ENCODE data around the gene MCF2L.
"Not testable (repeated sequence)": the region's sequence is repeated elsewhere in the genome, so short reads cannot be mapped to it uniquely, and the experiment has no call there.

The MCF2L gene

GRCh38 chr13:113074876-113075275 lies 105.9 kb downstream of the MCF2L start:
- DNase-seq: no peak

GRCh38 chr13:113075711-113076110 lies 106.7 kb downstream of the MCF2L start:
- DNase-seq: no peak

GRCh38 chr13:113076681-113077401 lies 107.8 kb downstream of the MCF2L start:
- DNase-seq: no peak

- no peak for DNase-seq
These were observed 108.5 kb downstream of the MCF2L start for GRCh38 chr13:113077566-113077952.

DNA sequence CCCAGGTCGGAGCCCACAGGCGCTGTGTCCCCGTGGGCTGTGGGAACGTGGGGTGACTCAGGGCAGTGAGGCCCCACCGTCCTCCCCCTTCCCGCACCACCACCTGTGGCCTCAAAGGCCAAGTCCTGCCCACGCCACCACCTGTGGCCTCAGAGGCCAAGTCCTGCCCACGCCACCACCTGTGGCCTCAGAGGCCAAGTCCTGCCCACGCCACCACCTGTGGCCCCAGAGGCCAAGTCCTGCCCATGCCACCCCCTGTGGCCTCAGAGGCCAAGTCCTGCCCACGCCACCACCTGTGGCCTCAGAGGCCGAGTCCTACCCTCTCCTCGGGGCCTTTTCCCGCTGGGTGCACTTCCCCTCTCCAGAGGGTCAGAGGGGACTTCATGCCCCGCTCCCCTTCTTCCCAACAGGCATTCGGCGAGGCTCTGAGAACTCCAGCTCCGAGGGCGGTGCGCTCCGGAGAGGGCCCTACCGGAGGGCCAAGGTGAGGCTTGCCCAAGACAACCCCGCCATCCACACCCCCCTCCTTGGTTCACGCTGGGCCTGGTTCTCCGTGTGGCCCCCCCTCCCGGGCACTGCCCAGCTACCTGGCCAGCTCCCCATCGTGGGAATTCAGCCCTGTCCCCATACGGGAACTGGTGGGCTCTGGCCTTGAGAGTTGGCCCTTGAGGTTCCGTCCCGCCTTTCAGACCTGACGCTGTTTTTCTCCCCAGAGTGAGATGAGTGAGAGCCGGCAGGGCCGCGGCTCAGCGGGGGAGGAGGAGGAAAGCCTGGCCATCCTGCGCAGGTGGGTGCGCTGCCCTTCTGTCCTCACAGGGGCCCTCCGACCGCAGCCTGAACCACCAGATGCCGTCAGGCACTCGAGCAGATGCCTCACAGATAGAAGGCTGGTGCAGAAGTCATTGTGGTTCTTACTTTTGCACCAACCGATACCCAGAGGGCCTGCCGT lies 109.2 kb downstream of the MCF2L start:
- DNase-seq: no peak

DNA sequence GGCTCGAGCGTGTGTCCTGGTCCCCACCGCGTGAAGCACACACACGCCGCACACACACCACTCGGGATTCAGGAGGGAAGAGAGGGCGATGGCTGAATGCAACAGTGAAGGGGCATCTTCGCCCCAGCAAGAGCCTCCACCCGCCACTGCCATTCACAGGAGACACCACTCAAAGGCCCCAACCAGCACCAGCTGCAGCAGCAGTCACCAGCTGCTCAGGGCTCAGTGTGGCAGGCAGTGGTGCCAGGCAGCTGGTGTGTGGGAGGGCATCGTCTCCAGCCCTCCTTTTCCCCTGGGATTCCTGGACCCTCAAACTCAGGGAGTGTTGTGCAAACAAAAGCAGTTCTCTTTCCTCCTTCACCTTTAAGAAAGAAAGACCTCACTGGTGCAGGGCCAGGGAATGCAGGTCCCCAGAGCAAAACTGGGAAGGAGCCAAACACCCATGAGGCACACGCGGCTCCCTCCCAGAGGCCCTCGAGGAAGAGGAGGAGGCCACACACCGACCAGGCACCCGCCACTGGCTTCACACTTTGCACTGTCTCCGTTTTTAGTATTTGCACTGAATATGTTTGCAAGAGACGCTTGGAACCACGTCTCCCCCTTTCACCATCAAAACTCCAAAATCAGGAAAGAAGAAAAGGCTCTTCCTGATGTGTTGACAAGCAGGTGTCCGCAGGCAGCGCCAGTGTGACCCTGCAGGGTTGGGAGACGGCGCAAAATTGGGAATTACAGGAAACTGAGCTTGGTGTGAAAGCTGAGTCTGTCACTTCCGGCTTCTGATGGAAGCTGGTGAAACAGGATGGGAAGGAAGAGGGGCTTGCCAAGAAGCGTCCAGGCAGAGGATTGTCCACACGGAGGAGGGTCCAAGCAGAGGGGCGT lies 110.1 kb downstream of the MCF2L start:
- no peak for DNase-seq

DNA sequence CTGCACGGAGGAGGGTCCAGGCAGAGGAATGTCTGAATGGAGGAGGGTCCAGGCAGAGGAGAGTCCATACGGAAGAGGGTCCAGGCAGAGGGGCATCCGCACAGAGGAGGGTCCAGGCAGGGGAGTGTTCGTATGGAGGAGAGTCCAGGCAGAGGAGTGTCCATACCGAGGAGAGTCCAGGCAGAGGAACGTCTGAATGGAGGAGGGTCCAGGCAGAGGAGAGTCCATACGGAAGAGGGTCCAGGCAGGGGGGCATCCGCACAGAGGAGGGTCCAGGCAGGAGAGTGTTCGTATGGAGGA lies 110.7 kb downstream of the MCF2L start:
- not testable (repeated sequence) for DNase-seq

DNA sequence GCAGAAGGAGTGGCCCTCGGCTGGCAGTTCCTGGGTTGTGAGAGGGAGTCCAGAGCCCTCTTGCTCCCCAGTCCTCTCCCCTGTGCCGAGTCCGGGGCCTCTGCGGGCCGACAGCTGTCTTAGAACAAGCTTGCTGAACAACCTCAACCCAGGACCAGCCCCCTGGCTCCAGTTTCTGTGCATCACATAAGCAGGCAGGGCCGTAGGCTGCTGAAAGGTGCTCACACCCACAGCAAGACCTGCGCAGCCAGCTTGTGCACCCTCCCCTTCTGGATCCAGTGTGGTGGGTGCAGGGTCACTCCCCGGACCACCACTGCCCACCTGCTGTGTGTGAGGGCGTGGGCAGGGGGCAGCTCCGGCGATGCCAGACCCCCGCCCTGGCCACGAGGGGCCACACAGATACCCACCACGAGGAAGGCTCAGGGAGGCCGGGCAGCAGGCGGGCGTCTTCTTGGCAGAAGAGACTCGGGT lies 111.4 kb downstream of the MCF2L start:
- DNase-seq: no peak

DNA sequence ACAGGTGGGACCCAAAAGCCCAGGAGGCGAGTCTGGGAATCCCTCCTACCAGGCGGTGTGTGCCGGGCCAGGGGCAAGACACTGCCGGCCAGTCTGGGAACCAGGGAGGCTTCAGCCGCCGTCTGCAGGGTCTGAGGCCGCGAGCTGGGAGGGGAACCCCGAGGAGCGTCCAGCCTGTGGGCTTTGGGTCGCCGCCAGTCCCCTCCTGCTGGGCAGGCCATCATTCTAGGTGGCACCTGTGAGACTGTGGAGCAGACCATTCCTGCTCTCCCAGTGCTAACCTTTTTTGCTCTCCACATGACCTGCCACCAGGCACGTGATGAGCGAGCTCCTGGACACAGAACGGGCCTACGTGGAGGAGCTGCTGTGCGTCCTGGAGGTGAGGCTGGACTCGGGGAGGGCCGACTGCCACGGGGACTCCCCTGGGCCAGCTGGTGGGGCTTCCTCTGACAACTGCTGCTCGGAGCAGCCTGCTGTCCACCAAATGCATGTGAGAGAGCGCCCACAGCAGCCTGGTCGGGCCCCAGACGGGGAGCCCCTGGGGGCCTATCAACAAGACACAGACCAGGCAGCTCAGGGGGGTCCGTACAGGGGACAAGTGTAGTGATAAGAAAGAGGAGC lies 112.0 kb downstream of the MCF2L start:
- DNase-seq: no peak

DNA sequence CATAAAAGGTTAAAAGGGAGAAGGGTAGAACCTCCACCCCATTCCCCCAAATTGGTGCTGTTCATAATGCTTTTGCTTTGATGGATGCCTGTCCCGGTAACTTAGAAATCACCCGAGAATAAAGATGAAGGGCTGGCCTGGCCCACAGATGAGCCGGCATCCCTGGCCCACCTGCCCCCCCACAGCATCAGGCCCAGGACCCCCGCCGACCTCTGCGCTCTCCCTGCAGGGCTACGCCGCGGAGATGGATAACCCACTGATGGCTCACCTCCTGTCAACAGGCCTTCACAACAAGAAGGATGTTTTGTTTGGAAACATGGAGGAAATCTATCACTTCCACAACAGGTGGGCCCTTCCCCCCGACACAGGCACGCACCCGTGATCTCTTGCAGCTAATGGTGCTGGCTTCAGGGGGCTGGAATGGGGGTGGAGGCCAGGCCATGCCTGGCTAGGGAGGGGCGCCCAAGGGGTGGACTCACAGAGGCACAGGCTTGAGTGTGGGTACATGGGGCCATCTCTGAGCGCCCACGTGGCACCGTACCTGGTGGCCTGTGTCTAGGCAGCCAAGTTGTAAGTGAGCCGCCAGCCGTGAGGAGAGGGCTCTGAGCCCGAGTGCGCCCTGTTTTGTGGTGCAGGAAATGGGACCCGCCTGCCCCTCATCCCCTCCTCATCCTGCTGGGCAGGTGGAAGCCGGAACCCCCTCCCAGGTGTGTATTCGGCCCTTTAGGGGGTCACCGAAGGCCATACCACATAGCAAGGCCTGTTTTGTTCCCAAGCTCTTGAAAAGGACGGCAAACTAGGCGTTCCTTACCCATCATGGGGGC lies 113.4 kb downstream of the MCF2L start:
- no peak for DNase-seq

DNA sequence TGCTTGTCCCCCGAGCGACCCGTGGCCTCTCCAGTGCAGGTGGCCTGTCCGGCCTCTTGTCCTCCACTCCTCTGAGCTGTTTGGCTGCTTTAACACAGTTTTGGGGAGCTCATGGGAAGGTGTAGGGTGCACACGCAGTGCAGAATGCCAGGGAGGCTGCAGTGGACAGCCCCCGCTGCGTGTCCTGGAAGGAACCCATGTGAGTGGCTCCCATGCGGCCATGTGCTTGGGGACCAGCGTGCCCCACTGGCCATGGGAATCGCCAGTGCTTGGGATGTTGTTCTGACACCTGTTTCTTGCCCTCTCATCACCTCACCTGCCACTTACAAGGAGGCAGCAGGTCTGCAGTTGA lies 114.0 kb downstream of the MCF2L start:
- DNase-seq: no peak

- no peak for DNase-seq
These were observed 114.5 kb downstream of the MCF2L start for GRCh38 chr13:113083402-113084061.

DNA sequence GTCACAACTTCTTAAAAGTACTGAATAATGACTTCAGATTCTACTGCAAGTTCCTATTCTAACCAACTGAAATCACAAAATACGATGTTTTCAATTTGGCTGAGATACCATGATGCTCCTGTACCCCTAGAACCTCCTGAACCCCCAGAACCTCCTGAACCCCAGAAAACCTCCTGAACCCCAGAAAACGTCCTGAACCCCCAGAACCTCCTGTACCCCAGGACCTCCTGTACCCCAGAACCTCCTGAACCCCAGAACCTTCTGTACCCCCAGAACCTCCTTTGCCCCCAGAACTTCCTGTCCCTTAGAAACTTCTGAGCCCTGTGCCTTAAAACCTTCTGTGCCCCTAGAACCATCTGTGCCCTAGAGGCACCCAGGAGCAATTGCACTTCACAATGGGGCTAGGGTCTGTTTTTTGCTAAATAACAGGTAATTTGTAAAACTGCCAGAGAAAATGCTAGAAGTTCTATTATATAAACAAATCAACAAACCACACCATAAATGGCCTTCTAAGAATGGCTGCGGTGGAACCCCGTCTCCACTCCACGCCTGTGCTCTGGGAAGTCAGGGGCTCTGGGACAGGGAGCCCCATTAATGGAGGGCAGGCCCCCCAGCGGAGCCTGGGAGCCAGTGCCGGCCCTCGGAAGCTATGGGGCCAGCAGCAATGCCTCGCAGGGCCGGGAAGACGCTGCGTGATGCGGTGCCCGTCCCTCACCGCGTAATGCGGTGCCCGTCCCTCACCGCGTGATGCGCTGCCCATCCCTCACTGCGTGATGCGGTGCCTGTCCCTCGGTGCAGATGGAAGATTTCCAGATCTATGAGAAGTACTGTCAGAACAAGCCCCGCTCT lies 115.3 kb downstream of the MCF2L start:
- DNase-seq: no peak

- no peak for DNase-seq
These were observed 116.0 kb downstream of the MCF2L start for GRCh38 chr13:113084943-113085540.

DNA sequence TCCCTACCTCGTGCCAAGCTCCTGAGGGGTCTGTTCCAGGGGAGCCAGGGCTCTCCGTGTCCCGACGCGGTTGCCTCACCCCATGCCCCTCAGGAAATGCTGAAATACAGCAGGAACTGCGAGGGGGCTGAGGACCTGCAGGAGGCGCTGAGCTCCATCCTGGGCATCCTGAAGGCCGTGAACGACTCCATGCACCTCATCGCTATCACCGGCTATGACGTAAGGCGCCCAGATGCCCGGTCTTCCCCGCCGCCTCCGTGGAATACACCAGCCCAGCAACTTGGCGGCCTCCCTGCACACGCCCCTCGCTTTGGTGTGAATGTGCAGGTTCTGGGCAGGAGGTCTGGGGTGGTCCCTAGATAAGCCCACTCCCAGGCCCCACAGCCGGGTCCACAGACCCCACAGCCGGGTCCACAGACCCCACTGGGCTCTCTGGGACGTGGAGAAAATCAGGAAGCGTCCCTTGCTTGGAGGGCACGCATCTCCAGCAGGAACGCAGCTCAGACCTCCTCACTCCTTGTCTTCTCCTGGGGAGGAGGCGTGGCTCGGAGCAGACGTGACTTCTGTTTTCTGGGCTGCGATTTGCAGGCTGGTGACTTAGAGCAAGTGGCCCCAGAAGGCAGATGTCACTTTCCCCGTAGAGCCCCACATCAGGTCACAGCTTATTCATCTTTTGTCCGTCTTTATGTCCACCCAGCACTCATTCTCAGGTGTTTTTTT lies 117.2 kb downstream of the MCF2L start:
- DNase-seq: no peak

GRCh38 chr13:113086991-113087922 lies 118.2 kb downstream of the MCF2L start:
- no peak for DNase-seq

GRCh38 chr13:113087923-113088690 lies 119.1 kb downstream of the MCF2L start:
- DNase-seq: no peak

All from T1000 (cell line).